ENCODE results near the gene SMIM5.

The SMIM5 gene

DNA sequence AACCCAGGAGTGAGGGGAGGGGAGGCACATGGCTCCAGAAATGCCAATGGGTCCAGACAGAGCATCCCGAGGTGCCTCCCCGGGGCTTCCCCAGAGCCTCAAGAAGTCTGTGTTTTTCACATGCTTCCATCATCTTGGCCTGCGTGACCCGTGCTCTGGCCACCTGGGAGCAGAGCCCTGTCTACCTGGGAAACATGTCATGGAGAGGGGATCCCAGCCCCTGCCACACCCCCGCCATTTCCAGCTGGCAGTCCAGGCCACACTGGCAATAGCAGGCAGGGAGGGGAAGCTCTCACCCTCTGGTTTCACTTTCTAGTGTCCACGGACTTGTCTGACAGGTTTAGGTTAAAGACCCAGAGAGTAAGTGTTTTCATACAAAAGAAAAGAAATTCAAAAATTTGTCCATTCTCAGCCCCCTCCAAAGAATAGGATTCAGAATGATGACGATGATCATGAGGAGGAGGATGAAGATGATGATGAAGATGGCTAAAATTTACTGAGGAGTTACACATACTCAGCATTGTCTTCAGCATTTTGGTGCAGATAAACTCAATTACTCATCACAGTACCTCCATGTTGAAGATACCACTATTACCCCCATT, 9.0 kb downstream of the SMIM5 start:
- no peak for DNase-seq

DNA sequence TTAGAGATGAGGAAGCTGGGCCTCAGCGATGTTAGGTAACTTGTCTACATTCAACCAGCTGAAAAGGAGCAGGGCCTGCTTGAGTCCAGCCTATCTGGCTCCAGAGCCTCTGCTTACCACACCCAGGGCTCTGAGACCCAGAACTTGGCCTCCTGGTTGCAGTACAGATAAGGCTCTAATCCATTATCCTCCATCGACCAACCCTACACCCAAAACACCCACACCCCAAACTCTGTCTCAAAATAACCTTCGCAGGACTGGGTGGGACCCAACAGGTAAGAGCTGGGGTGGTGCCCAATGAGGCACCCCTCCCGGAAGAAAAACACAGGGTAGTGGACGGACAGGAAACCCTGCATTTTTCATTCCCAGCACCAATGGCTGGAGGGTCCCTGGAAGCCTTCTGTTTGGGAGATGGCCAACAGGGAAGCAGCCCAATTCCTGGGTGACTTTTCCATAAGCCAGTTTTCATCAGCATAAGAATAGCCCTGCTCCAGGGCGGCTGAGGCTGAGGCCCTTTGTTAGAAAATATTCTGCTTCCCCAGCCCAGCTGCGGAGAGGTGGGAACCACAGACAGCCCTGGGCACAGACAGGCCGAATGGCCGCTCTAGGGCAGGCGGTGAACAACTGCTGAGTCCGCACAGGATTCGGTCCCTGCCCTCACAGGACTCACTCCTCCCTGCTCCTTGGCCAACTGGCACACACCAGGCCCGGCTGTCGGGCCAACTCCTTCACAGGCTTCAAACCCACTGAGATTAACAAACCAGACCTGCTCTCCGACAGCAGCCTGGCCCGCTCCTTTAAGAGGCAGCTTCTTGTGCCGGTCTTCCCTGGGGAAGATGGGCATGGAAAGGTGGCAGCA, 9.8 kb downstream of the SMIM5 start:
- no peak for DNase-seq

DNA sequence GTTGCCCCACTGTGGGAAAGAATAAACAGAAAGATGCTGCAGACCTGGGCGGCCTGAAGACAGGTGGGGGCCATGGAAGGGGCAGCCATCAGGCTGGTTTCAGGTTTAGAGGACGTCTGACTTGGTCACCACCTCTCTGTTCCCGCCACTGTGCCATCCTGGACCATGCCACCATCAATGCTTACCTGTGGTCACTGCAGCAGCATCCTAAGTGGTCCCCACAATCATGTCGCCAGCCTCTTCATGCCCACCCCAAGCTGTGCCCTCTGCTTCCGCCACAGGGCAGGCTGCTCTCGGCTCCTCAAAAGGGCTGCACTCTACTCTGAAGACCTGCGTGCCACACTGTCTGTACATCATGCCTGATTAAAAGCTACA, 10.4 kb downstream of the SMIM5 start:
- DNase-seq, result no peak

DNA sequence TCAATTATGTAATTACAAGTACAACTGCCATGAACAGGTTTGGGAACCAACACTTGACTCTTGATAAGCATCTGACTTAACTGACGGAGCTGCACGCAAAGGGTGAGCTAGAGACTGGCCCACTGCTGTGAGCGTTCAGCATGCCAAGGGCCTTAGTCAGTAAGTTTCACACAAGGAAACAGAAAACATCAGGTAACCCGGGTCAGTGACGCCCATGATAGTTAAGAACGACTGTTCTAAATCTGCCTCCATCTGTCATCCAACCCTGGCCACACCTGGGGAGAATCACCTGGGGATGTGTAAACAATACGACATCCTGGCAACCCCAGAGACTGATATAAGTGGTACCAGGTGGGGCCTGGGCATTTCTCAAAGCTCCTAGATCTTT, 12.3 kb downstream of the SMIM5 start:
- DNase-seq, result peak; percentile 63

DNA sequence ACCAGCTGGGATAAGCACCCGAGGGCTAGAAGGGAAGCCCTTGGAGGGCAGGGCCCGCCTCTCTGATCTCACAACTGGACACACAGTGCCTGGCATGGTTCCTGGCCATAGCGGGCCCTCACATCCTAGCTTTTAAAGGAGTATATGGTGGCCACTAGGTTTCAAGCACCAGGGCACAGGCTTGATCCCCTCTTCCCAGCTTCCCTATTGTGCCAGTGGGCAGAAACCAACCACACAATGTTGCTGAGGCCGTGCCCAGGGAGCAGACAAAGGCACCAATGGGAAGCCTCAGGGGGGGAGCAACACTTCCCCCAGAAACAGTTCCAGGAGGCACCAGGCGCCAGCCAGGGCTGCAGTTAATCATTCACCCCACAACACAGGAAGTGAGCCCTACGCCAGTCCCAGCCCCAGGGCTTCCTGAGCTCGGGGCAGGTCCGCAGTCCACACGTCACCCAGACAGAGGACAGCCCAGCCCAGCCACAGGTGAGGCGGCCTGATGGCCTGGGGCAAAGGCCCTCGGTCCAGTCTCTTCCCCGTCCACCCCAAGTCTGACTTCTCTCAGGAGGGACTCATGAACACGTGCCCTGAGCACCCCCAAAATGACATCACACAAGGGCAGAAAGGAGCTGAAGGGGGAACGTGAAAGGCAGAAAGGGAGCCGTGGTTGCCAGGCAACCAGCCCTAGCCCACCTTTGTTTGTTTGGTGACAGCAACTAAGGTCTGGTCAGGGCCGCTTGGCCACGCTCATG, 12.8 kb downstream of the SMIM5 start:
- DNase-seq, result no peak

DNA sequence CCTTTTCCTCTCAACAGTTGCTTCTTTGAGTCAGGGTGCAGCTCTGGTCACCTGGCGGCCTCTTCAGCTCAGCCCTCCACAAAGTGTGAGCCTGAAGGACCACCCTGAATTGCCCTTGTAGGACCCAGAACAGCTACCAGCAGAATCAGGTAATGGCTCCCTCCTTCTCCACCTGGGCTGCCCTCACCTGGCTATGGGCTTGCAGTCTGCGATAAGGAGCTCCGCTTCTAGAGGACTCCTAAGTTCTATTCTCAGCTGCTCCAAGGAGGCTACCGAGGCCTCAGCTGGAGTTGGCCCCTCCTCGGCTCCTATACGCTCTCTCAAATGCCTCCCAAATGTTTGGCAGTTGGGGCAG, 13.4 kb downstream of the SMIM5 start:
- DNase-seq, result no peak

DNA sequence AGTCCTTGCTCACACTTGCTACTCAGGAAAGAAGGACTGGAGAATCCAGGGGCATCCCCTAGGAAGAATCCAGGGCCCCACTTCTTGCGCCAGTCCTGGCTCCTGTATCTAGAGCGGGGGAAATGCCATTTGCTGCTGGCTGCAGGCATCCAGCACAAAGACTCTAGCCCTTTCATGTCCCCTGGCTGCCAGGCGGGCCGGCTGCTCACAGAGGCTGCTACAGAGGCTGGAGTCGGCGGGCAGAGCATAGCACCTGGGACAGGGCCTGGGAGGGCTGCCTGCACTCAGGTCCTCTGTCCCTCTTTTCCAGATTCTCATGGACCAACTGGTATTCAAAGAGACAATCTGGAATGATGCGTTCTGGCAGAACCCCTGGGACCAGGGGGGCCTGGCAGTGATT, 13.8 kb downstream of the SMIM5 start:
- DNase-seq, result no peak

DNA sequence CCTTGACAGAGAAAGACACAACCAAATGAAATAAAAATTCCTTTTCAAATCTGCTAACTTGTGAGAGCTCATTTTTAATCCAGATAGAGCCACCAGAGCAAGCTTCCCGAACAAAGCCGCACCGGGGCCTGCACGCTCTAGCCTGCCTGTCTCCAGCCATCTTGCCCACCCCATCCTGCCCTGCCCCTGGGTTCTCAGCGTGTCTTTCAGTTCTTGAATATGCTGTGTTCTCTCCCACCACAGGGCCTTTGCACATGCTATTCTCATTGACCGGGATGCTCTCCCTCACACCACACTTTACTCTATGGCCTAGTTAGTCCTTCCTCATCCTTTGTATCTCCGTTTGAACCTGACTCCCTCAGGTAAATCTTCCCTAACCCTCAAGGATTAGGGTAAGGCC, 14.7 kb downstream of the SMIM5 start:
- no peak for DNase-seq

DNA sequence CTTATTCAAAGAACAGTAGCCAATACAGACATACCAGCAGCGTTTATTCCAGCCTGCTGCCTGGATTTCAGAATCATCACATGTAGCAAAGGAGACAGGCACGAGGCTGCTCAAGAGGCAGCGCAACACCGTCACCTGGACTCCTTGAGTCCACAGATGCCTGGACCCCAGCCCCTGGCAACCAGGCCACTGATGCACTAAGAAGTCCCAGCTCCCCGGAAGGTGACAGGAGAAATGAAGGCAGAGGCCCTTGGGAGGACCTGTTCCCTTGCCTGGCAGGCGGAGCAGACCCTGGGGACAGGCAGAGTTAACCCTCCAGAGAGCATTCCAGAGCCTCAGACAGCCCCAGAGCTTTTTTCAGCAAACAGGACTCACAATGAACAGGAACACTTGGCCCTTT, 16.5 kb downstream of the SMIM5 start:
- no peak for DNase-seq

DNA sequence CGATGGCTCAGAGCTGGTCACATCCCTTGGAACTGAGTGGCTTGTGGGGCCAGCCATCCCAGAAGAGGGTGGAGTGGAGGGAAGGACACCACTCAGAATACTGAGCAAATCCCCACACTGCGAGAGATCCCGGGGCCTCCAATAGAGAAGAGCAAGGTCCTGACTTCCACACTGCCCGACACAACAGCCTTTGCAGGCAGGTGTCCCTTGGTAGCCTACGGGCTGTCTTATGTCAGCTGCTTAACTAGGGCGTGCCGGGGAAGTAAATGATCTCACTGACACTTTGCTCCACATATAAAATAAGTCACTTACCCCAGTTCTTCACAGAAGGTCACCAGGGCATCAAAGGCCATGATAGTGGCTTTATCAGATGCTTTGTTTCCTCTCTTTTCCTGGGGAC, 17.6 kb downstream of the SMIM5 start:
- no peak for DNase-seq

DNA sequence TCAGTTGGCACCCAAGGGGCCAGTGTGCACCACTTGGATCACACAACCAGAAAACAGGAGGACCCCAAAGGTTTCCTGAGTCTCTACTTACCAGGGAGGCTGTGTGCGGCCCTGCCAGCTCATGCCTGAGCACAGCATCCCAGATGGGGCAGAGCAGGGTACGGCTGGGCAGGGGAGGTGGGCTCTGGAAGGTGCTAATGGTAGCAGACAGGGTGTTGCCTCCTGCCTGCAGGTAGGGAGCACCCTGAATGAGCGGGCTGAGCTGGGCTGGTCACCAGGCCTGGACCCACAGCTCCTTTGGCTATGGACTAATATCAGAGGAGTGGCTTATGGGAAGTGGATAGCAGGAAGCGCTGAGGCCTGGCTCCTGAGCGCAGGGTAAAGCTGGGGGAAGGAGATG, 19.1 kb downstream of the SMIM5 start:
- DNase-seq, result no peak

DNA sequence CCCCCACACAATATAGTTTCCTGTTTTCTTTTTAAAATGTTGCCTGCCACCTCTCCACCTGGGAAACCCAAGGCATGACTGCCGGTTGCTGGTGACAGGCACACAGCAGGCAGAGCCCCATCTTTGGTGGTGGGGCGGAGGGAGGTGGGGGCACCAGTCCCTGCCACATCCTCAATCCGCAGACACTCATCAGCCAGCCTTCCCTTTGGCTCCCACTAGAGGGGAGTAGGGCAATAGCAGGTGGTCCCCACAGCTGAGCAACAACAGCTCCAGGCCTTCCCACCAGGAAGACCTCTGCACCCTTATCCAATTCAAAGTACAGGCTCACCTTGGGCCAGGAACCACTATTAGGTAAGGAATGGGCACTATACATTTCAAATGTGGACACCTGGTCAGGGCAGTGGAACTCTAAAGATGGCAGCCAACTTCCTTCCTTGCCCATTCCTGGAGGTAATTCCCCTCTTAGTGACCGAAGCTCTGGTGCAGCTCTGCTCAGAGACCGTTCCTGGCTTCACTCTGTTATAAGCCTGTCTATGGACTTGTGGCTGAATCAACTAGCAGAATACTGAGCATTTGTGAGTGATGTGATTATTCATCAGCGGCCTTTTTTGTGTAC, 19.8 kb downstream of the SMIM5 start:
- DNase-seq, result no peak

DNA sequence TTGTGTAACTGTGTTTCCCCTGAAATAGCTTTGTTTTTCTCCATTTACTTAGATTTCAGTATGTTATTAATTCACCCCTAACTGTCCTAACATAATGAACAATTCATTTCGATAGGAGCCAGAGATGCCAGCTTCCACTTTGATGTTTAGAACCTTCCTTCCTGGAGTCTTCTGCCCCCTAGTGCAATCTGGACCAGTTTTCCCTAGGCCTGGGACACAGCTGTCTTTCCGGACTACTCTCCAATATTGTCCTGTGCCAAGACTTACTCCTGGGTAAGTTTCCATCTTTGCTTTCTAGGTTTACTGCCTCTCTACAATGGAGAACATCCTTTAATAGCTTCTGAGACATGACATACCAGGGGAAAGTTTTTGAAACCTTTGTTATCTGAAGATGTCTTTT, 20.9 kb downstream of the SMIM5 start:
- DNase-seq, result no peak

DNA sequence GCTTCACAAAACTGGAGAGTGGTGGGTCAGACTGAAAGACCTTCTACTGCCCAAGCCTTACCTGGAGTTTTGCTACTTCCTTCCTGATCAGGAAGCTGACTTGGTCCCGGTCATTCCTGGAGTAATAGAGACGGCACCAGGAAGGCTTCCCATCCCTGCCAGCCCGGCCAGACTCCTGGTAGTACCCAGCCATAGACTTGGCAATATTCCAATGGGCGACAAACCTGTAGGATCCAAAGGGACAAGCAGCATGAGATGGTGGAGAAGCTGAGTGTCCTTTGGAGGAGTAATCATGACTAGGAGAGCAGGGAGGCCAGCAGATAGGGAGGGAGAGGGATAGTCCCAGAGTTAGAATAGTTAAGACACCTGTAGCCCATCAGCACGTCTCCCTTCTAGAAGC, 25.0 kb downstream of the SMIM5 start:
- no peak for DNase-seq

DNA sequence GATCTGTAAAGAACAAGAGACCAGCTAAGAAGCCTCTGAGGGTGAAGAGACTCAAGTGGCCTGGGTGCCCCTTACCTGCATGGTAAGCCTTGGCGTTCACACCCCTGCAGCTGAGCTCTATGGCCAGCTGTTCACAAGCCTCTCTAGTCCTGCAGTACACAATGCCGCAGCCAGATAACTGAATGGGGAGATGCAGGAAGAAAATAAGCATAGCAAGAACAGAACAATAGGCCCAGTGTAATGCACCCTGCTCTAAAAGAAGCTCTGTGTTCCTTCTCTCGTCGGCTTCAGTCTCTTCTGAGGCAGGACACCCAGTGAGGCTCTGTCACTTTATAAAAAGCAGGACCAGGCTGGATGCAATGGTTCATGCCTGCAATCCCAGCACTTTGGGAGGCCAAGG, 28.3 kb downstream of the SMIM5 start:
- DNase-seq, result no peak

DNA sequence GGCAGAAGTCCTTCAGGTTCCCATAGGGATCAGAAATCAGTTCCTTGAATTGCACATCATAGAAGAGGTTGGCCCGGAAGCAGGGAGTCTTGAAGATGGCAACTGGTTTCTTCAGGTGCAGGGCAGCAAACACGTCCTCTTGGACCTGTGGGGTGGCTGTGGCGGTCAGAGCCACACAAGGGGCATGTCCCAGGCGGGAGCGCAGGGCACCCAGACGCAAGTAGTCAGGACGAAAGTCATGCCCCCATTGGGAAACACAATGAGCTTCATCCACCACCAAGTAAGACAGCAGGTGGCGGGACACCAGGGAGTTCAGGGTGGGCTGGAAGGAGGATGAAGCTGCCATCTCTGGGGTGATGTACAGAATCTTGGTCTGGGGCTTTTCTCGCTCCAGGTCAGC, 29.3 kb downstream of the SMIM5 start:
- DNase-seq, result no peak

DNA sequence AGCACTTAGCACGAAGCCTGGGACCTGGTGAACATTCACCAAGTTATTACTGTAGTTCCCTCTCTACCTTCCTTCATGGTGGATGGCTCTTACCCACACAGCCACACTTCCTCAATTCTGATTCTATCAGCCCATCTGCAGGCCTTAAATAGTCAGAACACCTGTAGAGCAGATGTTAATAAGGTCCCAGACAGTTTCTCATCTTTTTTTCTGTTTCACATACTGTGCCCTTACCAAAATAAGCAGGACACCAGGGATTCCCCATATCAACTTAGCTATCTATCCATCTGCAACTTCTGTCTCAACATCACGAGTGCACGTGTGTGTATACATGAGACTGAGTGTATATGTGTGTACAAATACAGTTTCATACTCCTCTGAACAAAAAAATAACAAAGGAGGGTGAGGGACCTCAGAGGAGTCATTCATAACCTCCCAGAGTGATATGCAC, 30.9 kb downstream of the SMIM5 start:
- DNase-seq, result no peak

DNA sequence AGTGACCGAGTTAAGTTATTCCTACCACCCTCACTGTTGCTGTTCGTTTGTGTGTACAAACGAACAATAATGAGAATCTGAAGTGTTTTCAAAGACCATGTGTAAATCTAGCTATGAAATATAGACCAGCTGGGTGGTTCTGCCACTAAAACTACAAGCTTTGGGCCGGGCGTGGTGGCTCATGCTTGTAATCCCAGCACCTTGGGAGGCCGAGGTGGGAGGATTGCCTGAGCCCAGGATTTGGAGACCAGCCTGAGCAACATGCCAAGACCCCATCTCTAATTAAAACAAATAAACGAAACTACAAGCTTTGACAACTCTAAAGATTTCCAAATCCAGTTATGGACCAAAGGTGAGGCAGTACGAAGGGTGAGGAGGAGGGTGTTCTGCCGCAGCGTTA, 32.7 kb downstream of the SMIM5 start:
- DNase-seq, result no peak

DNA sequence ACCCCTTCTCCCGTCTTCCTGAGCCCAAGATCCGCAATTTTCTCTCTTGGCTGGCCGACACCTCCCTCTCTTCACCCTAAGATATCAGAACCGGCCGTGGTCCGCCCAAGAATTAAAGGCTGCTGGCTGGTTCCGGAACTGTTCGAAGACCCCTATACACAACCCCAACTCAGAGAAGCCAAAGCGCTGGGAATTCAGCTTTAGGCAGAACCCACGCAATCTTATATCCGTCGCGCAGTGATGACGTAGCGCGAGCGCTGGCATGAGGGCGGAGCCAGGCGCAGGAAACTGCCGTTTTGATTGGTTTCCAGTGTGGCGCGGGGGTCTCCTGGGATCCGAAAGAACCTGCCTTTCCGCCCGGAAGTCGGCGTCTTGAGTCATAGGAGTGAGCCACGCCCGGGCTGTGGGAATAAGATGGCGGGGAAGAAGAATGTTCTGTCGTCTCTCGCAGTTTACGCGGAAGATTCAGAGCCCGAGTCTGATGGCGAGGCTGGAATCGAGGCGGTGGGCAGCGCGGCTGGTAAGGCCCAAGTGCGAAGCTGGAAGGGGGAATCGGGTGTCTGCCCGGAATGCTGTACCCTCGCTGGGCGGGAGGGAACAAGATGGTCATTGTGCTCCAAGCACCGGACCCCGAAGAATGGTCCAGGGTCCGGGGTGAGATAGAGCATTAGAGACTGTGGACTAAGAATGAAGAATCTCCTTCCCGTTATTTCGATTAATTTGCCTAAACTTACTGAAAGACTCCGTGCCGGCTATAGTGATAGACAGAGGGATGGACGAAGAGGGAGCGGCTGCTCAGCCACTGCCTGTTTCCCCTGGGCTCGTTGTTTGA, 33.9 kb downstream of the SMIM5 start, which contains the start of the genes RECQL5 and SAP30BP:
Gene RECQL5 (minus strand): TSS at position 196 of the 832 bp plus-strand sequence. CDS start 597 bp downstream, outside the sequence.
Gene SAP30BP (plus strand): TSS at position 380 of the 832 bp plus-strand sequence. CDS start 35 bp downstream, at position 415.
- peak; percentile 89 for DNase-seq

DNA sequence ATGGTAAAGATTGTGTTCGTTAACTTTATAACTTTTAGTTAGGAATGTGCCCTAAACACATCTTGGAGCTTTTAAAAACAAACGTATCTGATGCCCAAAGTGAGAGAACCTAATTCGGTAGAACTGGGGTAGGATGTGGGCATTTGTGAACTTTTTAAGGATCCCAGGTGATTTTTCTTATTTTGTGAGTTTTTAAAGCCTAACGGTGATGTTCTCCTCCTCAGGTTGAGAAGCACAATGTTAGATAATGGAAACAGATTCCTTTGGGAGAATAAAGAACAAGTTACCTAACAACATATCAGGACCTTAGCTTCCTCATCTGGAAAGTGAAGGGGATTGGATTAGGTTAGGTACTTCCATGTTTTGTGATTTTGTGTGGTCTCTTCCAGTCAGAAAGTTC, 34.6 kb downstream of the SMIM5 start:
- DNase-seq, result no peak

DNA sequence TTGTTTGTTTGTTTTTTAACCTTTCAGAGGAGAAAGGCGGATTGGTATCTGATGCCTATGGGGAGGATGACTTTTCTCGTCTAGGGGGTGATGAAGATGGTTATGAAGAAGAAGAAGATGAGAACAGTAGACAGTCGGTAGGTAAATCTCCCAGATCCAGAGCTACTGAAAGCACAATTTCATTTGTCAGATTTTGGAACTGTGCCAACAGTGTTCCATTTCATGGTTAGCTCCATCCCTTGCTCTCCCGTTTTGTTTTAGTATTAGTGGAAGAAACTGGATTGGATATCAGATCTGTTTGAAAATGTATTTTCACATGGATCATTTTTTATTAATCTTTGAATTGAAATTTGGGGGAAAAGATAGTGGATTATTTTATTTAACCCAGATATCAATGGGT, 35.3 kb downstream of the SMIM5 start:
- no peak for DNase-seq

DNA sequence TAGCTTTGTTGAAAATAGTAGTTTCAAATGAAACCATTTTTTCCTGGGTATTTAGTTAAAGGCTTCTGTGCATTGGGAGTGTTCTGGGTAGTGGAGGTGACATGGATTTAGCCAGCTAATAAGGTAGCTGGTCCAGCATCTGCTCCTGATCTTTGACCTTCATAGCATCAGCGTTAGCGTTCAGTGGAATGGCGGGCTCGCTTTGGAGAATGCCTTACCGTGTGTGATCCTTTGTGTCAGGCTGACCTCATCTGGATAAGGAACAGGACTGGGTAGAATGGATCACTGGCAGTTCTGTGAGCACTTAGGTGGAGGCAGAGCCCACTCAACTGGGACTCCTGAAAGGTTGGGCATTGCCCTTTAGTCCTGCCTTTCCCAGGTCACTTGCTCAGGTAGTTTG, 37.6 kb downstream of the SMIM5 start:
- DNase-seq, result no peak

DNA sequence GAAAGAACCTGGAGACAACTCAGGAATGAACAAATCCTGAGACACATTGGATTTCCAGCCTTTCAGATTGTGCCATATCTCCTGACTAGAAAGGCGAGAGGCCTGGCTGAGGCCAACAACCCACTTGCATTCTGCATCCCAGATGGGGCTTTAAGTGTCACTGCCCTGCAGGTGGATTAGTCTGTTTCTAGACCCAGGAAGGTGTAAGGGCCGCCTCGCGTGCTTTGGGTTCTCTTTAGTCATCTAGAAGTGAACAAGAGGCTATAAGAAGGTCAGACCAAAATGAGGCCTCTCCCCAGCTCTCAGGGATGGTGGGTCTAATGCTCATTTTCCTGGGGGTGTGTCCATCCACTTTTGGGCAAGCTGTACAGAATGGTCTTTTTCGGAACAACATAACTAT, 38.8 kb downstream of the SMIM5 start:
- no peak for DNase-seq
